Large intestine (tissue), 3 donors: ENCODE measurements around the gene SLC45A1. TPM values are rescaled to one million over a fixed set of nuclear protein-coding genes. Genes with fewer than 3 reads are reported as not detected.

ENCODE experiments used
- DNase-seq, 2 donors: peaks; one replicate each; pipeline versions ENCODE4 v3.0.0 to v3.0.0-alpha.2; 2013
- H3K27ac ChIP-seq: one replicate; pipeline ENCODE4 v1.5.1; 2013; ENCODE audit warnings: low read length
- H3K27me3 ChIP-seq: 2 replicates; pipeline ENCODE4 v1.6.1; 2013; ENCODE audit warnings: low read length; ENCODE audit not compliant: control insufficient read depth, insufficient read depth
- H3K36me3 ChIP-seq: 2 replicates; pipeline ENCODE4 v1.6.1; 2013; ENCODE audit warnings: low read length; ENCODE audit not compliant: control insufficient read depth, insufficient read depth
- H3K4me1 ChIP-seq: one replicate; pipeline ENCODE4 v1.6.1; 2013; ENCODE audit warnings: low read length; ENCODE audit not compliant: control insufficient read depth, insufficient read depth
- H3K4me3 ChIP-seq: one replicate; pipeline ENCODE4 v1.5.1; 2013; ENCODE audit warnings: low read length
- H3K9me3 ChIP-seq: one replicate; pipeline ENCODE4 v1.6.1; 2013; ENCODE audit warnings: mild to moderate bottlenecking, low read depth, low read length, moderate library complexity; ENCODE audit not compliant: control insufficient read depth
- WGBS: methylation state at CpG from one replicate; pipeline ENCODE4 v1.1.5; 2013; ENCODE audit warnings: low lambda C conversion rate; ENCODE audit not compliant: insufficient coverage; 5-methylcytosine and 5-hydroxymethylcytosine counted together
- polyA plus RNA-seq: library from polyadenylated mRNA; unstranded; fragments of 120-200 nt; gene quantifications from one replicate; pipeline ENCODE4 v1.2.1, GENCODE V29; 2013

SLC45A1 gene
- polyA plus RNA-seq, 1 donor: 2.0 TPM

DNA sequence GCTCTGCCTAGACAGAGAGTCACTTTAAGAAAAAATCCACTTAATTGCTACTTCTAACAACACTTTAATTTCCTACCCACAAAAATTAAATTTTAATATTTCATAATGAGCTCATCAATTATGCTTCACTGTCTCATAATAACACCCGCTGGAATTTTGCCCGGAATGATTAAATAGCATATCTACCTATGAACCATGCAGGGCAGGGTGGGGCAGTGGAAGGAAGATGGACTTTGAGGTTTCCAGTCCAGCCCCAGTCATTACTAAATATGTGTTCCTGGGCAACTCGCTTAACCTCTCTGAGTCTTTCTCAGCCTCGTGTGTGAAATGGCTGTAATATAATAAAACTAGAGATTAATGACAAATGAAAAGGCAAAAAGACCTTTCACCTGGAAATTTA lies 32.8 kb upstream of the SLC45A1 start:
- Histone ChIP-seq H3K36me3 (no peaks in the 10 kb centered on the region), H3K27me3 (no peaks in the 10 kb centered on the region), H3K4me3 (no peak overlapping the region), H3K27ac (no peak overlapping the region), H3K4me1 (peaks cover 15% of the 10 kb centered on the region), H3K9me3 (no peaks in the 10 kb centered on the region)
- WGBS: 0% methylated on average over 1 of the region's 4 CpGs
- peak; percentile 85 to 91 for DNase-seq

DNA sequence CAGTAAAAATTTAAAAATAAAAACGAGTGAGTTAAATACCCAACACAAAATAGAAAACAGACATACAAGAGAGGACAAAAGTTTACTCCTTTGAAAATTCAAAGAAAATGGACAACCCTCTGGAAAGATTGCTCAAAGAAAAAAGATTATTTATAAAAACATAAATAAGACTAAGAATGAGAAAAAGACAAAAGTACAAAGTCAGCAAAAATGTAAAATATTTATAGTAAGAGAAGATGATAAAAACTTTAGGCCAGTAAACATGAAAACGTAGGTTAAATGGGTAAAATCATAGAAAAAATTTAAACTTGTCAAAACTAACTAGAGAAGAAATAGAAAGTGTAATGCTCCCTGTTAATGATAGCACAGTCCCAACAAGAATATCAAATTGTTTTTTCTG lies 31.9 kb upstream of the SLC45A1 start:
- Histone ChIP-seq H3K4me1 (peaks cover 15% of the 10 kb centered on the region), H3K27ac (no peak overlapping the region), H3K4me3 (no peak overlapping the region), H3K9me3 (no peaks in the 10 kb centered on the region), H3K27me3 (no peaks in the 10 kb centered on the region), H3K36me3 (no peaks in the 10 kb centered on the region)
- DNase-seq: no peak
- WGBS: 89% methylated on average over 2 of the region's 2 CpGs

DNA sequence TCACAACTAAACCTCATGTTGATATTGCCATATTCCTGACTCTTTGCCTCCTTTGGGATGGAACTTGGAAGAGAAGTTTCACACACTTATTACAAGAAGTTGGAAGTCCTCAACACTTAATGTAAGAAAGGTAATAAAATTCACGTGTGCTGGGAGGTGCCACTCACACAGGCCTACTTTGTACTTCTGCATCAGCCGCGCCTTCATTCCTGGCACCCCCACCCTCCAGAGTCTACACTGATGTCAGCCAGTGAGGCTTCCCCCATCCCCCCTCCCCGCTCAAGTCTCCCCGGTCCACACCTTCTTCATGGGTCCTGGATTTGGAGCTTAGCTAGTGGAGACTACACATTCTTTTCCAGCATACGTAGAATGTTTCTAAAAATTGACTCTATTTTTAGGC lies 24.8 kb upstream of the SLC45A1 start:
- Histone ChIP-seq H3K27me3 (no peaks in the 10 kb centered on the region), H3K9me3 (no peaks in the 10 kb centered on the region), H3K27ac (peak overlapping the region; percentile 85), H3K4me3 (no peak overlapping the region), H3K4me1 (peaks cover 12% of the 10 kb centered on the region), H3K36me3 (no peaks in the 10 kb centered on the region)
- DNase-seq: peak; percentile 94 to 97
- WGBS: 80% methylated on average over 1 of the region's 6 CpGs

GRCh38 chr1:8293641-8294169 lies 24.2 kb upstream of the SLC45A1 start:
- Histone ChIP-seq H3K4me1 (peaks cover 12% of the 10 kb centered on the region), H3K9me3 (no peaks in the 10 kb centered on the region), H3K27ac (peak overlapping the region; percentile 85), H3K36me3 (no peaks in the 10 kb centered on the region), H3K4me3 (no peak overlapping the region), H3K27me3 (no peaks in the 10 kb centered on the region)
- no CpG with 5 or more reads among the region's 4 CpGs for WGBS
- no peak for DNase-seq

DNA sequence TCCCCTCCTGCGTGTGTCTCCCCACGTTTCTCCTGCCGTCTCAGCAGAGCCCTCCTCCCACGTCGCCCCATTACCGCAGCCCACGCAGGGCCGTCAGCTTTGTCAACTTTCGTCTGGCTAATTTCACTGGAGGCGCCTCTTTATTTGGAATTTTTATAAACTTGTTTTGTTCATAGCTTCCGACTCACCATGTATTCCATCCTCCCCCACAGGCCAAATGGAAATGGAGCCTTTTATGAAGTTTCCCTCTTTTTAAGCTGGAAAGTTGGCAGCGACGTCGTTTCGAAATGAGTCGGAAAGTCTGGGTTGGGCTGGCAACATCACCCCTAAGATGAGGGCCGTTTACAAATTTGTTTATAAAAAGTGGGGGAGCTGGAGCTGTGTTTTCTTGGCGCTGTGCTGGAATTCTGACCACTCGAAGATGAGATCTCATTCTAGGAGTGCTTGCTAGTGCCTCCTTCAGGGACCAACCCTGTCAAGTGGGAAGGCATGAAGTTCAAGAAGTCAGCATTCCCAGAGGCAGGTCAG lies 23.7 kb upstream of the SLC45A1 start:
- DNase-seq: peak in 1 of 2 donors; percentile 28
- Histone ChIP-seq H3K9me3 (no peaks in the 10 kb centered on the region), H3K27me3 (no peaks in the 10 kb centered on the region), H3K4me1 (peaks cover 12% of the 10 kb centered on the region), H3K36me3 (no peaks in the 10 kb centered on the region), H3K27ac (no peak overlapping the region), H3K4me3 (no peak overlapping the region)
- WGBS: 80% methylated on average over 1 of the region's 19 CpGs

DNA sequence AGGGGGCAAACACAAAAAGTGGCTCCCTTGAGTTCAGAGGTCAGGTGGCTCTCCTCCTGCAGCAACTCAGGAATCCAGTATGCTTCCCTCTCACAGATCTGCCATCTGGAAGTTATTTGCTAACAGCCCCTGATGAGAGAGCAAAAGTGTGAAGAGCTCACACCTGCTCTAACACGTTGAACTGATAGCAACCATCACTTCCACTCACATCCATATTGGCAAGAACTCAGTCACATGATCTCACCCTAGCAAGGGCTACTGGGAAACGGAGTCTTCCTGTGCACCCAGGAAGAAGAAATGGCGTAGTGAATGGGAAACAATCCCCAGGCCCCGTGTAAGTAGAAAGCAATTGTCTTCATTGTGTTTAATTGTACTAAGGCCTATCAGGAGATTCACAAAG lies 20.7 kb upstream of the SLC45A1 start:
- WGBS: no CpG with 5 or more reads among the region's 4 CpGs
- Histone ChIP-seq H3K36me3 (no peaks in the 10 kb centered on the region), H3K27me3 (no peaks in the 10 kb centered on the region), H3K9me3 (no peaks in the 10 kb centered on the region), H3K27ac (no peak overlapping the region), H3K4me3 (no peak overlapping the region), H3K4me1 (peaks cover 12% of the 10 kb centered on the region)
- no peak for DNase-seq

- no peak overlapping the region for H3K4me3 ChIP-seq
These were observed 18.0 kb upstream of the SLC45A1 start for GRCh38 chr1:8299963-8300362.

DNA sequence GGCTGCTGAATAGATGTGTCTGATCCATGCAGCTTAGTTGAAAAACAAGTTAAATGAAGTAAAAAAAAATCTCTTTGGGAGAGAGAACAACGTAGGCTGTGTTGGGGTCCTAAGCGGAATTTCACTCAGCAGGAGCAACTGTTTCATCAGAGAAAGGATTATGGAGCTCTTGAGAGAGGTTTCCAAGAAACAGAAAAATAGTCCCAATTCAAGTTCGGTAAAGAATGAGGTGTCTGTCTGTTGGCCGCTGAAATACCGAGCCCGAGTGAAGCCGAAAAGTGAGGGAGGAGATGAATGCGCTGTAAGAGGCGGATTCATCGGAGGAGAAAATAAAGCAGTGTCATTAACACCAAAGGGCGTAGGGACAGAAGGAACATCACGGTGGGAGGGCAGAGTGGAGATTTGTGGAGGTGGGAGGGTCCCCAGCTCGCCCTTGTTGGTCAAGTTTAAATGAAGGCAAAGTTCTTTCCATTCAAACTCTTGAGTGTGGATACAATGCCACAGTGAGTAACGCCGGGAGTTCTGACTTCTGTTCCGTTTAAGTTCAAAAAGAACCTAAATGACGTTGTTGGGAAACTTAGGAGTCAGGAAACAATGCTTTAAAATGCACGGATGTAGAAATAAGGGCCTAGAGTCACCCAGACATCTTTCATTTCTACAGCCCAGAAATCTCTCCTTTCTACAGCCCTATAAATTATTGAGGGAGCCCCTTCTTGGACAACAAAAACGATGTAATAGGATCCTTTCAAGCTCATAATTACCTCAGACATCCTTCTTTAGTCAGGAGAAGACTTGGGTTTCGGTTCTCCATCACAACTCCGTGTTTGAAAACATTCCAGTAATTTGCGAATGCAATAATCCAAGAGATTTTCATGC lies 15.6 kb upstream of the SLC45A1 start:
- no peak overlapping the region for H3K27ac ChIP-seq
- no peak overlapping the region for H3K4me3 ChIP-seq
- no peaks in the 10 kb centered on the region for H3K27me3 ChIP-seq
- H3K9me3 ChIP-seq: no peaks in the 10 kb centered on the region
- no peaks in the 10 kb centered on the region for H3K4me1 ChIP-seq
- H3K36me3 ChIP-seq: no peaks in the 10 kb centered on the region
- 85% methylated on average over 12 of the region's 22 CpGs for WGBS
- DNase-seq: no peak

More at GRCh38 chr1:8299963-8300362, 18.0 kb upstream of the SLC45A1 start:
- no peak for DNase-seq
- H3K4me1 ChIP-seq: no peaks in the 10 kb centered on the region
- no CpG with 5 or more reads among the region's 5 CpGs for WGBS
- no peaks in the 10 kb centered on the region for H3K36me3 ChIP-seq
- no peaks in the 10 kb centered on the region for H3K9me3 ChIP-seq
- no peaks in the 10 kb centered on the region for H3K27me3 ChIP-seq
- no peak overlapping the region for H3K27ac ChIP-seq

DNA sequence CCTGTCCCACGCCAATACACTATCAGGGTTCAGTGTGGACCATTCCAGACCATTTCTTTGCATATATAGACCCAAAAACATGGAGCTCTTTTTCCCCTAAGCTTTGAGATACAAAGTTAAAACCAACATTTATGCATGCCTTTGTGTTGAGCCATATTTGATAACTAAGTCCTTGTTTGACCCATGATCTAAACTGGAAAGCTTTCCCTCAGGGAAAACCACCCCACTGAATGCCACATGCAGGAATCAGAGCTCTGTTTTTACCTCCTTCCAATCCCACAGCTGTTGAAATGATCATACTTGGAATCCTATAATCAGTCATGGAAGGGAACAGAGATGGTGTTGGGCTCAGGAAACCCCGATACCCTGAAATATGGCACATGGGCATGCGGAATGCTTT lies 14.8 kb upstream of the SLC45A1 start:
- Histone ChIP-seq H3K27ac (no peak overlapping the region), H3K4me1 (no peaks in the 10 kb centered on the region), H3K36me3 (no peaks in the 10 kb centered on the region), H3K27me3 (no peaks in the 10 kb centered on the region), H3K9me3 (no peaks in the 10 kb centered on the region), H3K4me3 (no peak overlapping the region)
- no CpG with 5 or more reads among the region's 3 CpGs for WGBS
- no peak for DNase-seq

DNA sequence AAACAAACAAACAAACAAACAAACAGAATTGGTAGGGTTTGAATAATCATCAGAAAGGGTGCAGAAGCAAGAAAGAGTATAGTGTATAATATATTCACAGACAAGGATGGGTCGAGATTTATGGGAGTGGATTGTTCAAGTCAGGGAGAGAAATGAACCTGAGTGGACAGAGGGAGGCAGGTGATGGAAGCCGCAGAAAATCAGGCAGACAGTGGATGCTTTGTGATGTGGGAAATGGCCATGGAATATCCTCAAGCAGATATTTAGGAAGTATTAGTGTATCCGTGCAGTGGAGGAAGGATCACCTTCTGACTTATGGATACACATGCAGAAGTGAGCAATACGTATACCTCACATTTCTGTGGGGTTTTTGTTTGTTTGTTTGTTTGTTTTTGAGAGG lies 14.0 kb upstream of the SLC45A1 start:
- WGBS: 100% methylated on average over 2 of the region's 4 CpGs
- Histone ChIP-seq H3K27ac (no peak overlapping the region), H3K9me3 (no peaks in the 10 kb centered on the region), H3K4me3 (no peak overlapping the region), H3K27me3 (no peaks in the 10 kb centered on the region), H3K36me3 (no peaks in the 10 kb centered on the region), H3K4me1 (no peaks in the 10 kb centered on the region)
- DNase-seq: no peak
